ENCODE data around the gene CLINT1. TPM values are rescaled to one million over a fixed set of nuclear protein-coding genes. Genes with fewer than 3 reads are reported as not detected.
A peak's percentile ranks its signal among the peaks of the same experiment; 100 is the strongest.

Gene CLINT1
- total and polyA plus RNA-seq, 2 of the 4 experiments (the other 2 are of a cell fraction): 144 to 146 TPM

- no TSS peak for BruUV-seq (replicated peaks)
- H3K9ac ChIP-seq (ENCODE audit: low read depth, low read length): no peak overlapping the region
- no peak overlapping the region for H3K56ac ChIP-seq (ENCODE audit: extremely low read depth, insufficient read depth, low read length)
Observed at GRCh38 chr5:157859227-157859575, 256 bp upstream of the CLINT1 start.

More at GRCh38 chr5:157859227-157859575, 256 bp upstream of the CLINT1 start:
- in situ Hi-C loops (cut with MboI; ENCODE audit: low sequenced_read_pairs) (no loop called here), intact Hi-C loops (cut with micrococcal nuclease) (loop anchor here (2.0 kb wide), 2 partner anchors 36 to 90 kb away; no protein-coding TSS in a partner anchor), dilution Hi-C loops (cut with HindIII; ENCODE audit: low sequenced_read_pairs, unreplicated experiment) (no loop called here)
- peak overlapping the region; percentile 84 for H4K5ac ChIP-seq (ENCODE audit: low read depth, low read length)
- peaks cover 0 to 17% of the 10 kb centered on the region in 2 experiments; a peak in 1 of 4 replicates for H3K79me1 ChIP-seq (ENCODE audit: low read depth in 1 of 2, low read length in 2 of 2)
- peak overlapping the region; percentile 86 for H3K4me2 ChIP-seq (ENCODE audit: low read depth, low read length)
- H3K4me3 ChIP-seq (ENCODE audit: insufficient read depth, low read depth, low read length): peak overlapping the region; percentile 98; the same call in 1 of the 2 replicates
- H2AK5ac ChIP-seq (ENCODE audit: low read depth, low read length): no peak overlapping the region
- no peak overlapping the region for H3K14ac ChIP-seq (replicated peaks; ENCODE audit: low read depth, low read length)
- no peaks in the 10 kb centered on the region for H3K36me3 ChIP-seq (ENCODE audit: control insufficient read depth, insufficient read depth, low read length)
- ChIA-PET POLR2A (ENCODE audit: unreplicated experiment) (no interaction called here), CTCF (interaction anchor here (0.5 to 0.9 kb wide), 3 partner anchors 65 to 495 kb away, joined by 3 to 5 read pairs (median 3); no protein-coding TSS in a partner anchor)
- H3K23ac ChIP-seq (ENCODE audit: low read depth, low read length): no peak overlapping the region
- no CpG with 5 or more reads among the region's 10 CpGs for WGBS, 2 experiments (ENCODE audit: extremely low coverage in 2 of 2, insufficient read length in 1 of 2)
- no peak overlapping the region for H2AK9ac ChIP-seq (replicated peaks; ENCODE audit: low read depth, low read length, poor library complexity)
- H3K9me1 ChIP-seq (ENCODE audit: insufficient read depth, low read length): 0 out of 2 replicates have a peak, but pooled peaks cover 2% of the 10 kb centered on the region
- H3K27ac ChIP-seq (ENCODE audit: insufficient read depth, low read length): no peak overlapping the region
- no peaks in the 10 kb centered on the region for H3K9me3 ChIP-seq (ENCODE audit: control insufficient read depth, insufficient read depth, low read length)
- H3K4ac ChIP-seq (ENCODE audit: low read depth, low read length): no peak overlapping the region
- H2AFZ ChIP-seq (replicated peaks; ENCODE audit: low read length, poor library complexity): peak overlapping the region; percentile 98
- no peak for DNase-seq
- no peak overlapping the region for H2BK20ac ChIP-seq (ENCODE audit: low read depth, low read length)
- no peaks in the 10 kb centered on the region for H3K4me1 ChIP-seq (ENCODE audit: control insufficient read depth, insufficient read depth, low read length)
- TF ChIP-seq CHD1 (IDR thresholded peaks at IDR 0.05; ENCODE audit: low read depth, low read length): no peak
- H2BK5ac ChIP-seq (ENCODE audit: low read depth, low read length, poor library complexity, severe bottlenecking): no peak overlapping the region
- no peak overlapping the region for H3K18ac ChIP-seq (ENCODE audit: low read depth, low read length)
- no peak overlapping the region for H2BK15ac ChIP-seq (ENCODE audit: low read depth, low read length)
- peak overlapping the region; percentile 66 to 74; a peak in 3 of 4 replicates for H4K8ac ChIP-seq (ENCODE audit: low read depth in 2 of 2, low read length in 2 of 2)
- no peak overlapping the region for H2BK120ac ChIP-seq (ENCODE audit: low read depth, low read length)
- peaks cover 37% of the 10 kb centered on the region for H4K20me1 ChIP-seq (ENCODE audit: insufficient read depth, low read length)
- ATAC-seq (ENCODE audit: low read depth): no peak
- no peaks in the 10 kb centered on the region for H3K27me3 ChIP-seq (ENCODE audit: control insufficient read depth, insufficient read depth, low read length)
- H4K91ac ChIP-seq (ENCODE audit: insufficient read depth, low read depth, low read length): no peak overlapping the region

Measured in IMR-90 (cell line).